Measurements from ENCODE around the gene BLOC1S5.
"Not testable (repeated sequence)": the region's sequence is repeated elsewhere in the genome, so short reads cannot be mapped to it uniquely, and the experiment has no call there.

BLOC1S5 gene

DNA sequence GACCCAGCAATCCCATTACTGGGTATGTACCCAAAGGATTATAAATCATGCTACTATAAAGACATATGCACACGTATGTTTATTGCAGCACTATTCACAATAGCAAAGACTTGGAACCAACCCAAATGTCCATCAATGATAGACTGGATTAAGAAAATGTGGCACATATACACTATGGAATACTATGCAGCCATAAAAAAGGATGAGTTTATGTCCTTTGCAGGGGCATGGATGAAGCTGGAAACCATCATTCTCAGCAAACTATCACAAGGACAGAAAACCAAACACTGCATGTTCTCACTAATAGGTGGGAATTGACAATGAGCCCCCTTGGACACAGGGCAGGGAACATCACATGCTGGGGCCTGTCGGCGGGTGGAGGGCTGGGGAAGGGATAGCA is 30.1 kb downstream of the BLOC1S5 start:
- DNase-seq, result not testable (repeated sequence)

DNA sequence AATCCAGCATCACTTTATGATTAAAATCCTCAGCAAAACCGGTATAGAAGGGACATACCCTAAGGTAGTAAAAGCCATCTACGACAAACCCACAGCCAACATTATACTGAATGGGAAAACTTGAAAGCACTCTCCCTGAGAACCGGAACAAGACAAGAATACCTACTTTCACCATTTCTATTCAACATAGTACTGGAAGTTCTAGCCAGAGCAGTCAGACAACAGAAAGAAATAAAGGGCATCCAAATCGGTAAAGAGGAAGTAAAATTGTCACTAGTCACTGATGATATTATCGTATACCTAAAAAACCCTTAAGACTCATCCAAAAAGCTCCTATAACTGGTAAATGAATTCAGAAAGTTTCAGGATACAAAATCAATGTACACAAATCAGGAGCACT is 33.3 kb downstream of the BLOC1S5 start:
- DNase-seq, result no peak

DNA sequence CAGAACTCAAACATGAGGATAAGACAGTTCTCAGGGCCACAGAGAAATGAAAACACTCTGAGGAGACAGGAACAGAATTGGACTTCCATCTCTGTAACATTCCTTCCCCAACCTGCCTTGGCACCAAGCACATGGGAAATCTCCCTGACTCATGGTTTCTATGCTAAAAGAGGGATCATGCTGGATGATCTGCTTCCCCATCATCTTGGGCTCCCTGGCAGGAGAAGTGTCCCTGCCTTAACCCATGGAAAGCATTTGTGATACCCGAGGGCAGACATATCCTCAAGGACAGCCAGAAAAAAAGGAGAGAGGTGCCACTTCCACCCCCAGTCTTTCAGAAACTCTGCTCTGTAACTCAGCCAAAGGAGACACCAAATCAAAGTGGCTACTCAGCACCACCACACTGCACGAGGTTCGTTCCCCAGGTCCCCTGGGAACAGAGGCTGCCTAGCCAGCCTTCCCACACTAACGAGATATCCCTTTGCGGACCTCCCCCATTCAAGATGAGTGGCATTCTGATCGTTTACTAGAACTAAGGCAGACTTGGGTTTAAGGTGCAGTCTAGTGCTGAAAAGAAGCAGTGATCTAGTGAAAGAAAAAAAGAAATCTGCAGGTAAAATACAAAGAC is 34.8 kb downstream of the BLOC1S5 start:
- no peak for DNase-seq

DNA sequence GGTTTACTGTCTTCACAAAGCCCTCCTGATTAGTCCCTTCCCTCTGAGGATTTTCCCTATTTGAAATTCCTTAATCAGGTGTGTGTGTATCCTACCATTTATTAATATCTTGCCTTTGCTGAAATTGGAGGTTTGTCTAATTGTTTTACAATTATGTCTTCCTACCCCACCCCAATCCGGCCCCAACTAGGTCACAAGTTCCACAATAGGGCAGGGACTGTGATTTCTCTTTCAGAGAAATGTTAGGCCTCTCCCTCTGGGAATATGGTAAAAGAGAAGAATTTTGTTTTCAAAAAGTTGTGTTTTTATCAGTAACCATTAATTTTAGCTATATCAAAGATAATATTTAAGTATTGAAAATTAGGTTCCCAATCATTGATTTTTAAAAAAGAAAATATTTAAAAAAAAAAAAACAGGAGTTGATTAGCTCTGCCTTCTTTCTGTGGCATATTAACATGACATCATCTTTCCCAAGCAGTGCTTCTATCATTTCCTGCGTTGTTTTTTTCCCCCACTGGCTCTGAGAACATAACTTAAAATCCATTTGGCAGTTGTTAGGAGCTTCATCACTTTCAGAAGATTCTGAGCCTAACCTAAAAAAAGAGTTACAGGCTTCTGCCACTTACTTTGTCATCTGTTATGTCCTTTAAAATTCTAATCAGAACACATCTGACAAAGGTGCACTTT is 36.1 kb downstream of the BLOC1S5 start:
- DNase-seq, result no peak

DNA sequence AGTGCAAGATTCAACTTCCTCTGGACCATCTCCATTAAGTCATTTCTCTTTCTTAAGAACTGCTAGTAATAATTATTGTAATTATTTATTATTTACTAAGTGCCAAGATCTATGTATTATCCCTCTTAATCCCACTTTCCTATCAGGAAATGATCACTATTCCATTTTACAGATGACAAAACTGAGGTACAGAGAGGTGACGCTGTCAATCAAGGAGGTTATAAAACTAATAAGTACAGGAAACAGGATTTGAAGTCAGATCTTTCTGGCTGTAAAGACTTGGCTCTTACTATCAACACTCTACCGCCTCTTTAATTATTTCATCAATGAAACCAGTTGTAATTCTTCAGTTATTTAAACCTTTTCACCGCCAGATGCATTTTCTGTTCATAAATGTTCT is 37.4 kb downstream of the BLOC1S5 start:
- DNase-seq, result no peak

DNA sequence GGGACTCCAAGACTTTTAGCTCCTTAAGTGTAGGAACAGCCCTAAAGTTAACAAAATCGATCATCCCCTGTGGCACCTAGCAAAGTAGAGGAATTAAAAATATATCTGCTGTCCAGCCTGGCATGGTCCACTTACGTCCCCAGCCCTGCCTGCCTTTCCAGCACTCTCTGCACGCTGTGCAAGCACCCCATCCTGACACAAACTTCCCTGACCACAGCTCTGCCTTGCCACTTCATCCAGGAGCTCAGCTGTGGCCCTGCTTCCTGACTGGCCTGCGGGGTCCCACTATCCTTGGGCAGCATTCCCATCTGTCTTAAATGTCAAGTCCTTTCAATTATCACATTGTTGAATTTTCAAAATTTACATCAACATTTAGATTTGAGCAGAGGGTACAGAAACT is 39.0 kb downstream of the BLOC1S5 start:
- no peak for DNase-seq

DNA sequence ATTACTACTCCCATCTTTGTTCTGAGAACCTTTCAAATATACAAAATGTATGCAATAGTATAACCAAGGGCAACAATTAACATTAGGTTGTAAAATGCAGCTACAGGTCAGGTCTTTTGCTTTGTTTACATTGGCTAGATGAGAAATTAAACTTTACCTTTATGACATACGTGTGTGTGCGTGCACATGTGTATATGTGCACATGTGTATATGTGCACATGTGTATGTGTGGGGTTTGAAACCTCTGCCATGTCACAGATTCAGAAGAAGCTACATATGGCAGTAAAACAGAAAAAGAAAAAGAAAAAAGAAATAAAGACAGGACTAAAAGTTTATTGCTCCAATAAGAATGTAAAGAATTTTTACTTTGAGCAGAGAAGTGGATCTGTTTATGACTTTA is 40.6 kb downstream of the BLOC1S5 start:
- no peak for DNase-seq

DNA sequence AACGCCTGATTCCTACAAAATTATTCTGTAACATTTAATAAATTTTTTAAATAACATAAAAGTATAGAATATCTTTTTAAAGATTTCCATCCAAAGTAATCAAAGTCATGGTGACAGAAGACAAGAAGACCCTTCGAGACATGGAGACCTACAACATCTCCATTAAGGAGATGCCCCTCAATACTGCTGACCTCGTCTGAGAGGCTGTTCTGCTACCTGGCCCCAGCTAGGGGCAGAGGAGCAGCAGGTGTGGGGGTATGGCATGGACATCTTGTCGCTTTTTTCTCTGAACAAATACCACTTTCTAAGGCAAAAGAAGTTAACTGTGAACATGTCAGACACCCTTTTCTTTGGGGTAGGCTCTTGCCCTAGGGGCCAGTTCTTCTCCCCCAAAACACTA is 44.1 kb downstream of the BLOC1S5 start:
- DNase-seq, result no peak

DNA sequence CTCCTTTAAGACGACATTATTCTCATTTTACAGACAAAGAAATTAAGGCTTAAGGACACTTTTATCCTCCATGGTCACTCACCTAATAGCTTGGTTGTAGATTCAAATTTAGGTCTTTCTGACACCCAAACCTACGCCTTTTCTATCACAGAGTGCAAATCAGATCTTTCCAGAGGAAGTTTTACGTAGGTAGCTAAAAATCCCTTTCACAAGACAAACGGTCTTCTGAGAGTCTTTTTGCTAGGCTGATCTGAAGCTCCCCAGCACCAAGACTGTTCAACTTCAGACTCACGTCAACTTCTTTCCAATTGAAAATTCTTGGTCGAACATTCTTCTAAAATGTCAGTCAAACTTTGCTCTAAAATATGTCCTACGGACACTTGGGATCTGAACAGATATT is 46.5 kb downstream of the BLOC1S5 start:
- no peak for DNase-seq

DNA sequence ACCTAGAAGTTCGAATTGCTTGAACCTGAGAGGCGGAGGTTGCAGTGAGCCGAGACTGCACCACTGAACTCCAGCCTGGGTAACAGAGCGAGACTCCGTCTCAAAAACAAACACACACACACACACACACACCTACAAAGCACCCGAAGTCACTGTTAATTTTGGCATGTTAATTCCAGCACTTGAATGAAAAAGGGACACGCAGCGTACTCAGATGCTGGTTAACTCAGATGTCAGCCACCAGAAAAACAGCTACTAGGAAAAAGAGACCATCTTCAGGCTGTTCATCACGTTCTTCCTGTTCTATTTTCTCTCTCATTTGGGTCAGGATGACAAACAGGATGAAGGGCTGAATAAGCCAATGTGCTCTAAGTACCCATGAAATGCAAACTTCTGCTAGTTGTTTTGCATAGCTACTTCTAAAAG is 46.9 kb downstream of the BLOC1S5 start:
- DNase-seq, result no peak

DNA sequence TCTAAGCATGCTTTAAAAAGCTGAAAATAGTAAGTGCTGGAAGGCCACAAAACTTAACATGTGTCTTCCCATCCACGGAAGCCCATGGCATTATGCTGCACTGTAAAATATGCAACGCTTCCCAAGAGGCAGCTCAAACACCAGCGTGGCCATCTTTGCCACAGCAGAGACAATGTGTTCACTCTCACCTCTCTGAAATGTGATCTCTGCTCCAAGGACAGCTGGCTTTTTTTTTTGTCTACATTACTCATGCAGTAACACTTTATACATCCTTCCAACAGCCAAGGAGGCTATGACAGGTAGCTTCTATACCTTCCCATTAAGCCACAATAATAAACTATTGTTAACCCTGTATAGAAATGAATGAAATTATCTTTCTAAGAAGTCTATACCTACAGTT is 49.2 kb downstream of the BLOC1S5 start:
- DNase-seq, result peak; percentile 9

DNA sequence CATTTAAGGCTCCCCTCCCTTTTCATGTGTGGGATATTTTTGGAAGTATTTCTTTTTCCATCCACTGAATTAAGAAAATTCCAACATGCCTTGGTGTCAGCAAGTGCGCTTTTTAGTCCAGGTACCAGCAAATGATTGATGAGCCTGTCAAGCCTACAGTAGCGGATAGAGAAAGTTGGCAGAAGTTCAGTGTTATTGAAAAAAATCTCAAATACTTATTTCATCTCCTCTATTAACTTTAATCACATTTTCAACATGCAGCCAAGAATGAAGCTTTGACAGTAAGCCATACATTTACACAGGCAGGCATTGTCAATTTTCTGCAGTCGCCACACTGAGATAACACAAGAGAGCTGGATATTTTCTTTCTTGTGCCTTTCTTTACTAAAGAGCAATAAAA is 50.4 kb downstream of the BLOC1S5 start:
- no peak for DNase-seq

DNA sequence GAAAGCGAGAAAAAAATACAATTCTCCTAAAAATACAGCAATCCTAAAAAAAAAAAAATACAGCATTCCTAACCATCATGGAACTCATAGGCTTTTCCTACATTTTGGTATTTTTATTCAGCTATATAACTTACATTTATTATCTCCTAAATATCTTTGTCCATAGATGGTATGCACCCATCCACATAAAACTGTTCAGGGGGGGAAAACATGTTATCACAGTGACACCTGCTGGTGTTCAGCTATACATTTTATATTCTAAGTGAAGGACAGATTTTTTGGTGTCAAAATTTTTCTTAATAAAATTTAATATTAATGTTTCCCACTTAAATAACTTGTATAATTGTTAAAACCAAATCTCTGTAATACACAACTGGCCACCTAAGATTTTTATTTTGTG is 58.0 kb downstream of the BLOC1S5 start:
- no peak for DNase-seq

DNA sequence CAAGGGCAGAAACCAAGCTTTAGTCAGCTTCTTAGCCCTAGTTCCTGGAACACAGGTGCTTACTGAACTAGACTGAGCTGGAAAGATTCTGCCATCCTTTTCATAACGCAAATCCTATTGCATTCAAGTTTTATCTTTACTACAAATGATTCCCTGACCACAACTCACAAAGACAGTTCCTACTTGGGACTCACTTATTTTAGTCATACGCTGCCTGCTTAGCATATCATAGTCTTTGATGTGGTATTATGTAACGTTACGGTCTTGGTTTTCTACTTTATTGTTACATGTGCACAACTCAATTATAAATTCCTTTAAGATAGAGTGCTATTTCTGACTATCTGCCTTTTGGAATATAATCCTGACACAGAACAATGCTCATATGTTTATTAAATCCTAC is 59.1 kb downstream of the BLOC1S5 start:
- no peak for DNase-seq

DNA sequence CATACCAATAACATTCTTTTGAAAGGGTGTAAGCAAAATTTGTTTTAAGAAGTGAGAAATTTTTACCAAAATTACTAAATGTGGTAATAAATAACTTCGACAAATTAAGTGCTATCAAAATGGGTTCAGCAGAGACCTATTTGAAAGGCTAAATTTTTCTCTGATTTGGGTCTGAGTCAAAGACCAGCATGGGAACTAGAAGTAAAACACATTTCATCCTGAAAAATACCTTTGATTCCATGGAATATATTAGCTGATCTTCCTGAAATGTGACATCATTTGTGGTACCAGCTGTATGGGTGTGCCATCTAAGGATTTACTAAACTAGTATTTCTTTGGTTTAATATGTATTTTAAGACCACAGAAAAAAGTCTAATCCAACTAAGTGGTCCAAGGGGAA is 63.6 kb downstream of the BLOC1S5 start:
- DNase-seq, result no peak

DNA sequence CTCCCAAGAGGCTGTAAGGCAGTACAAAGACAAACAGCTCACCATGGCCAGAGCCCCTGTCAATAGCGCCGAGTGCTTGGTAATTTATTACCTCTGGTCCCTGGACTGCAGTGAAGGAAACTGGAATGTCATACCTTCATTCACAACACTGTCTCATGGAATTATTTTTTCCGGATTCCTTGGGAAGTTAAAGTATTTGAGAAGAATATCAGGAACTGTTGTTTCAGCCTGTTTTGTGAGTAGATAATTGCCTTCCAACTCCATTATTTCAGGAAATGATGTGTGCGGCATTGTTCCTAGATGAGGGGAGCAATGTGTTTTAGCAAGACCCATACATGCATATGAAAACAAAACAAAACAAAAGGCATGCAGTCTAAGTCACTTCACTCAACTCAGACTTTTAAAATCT is 64.0 kb downstream of the BLOC1S5 start:
- DNase-seq, result no peak

DNA sequence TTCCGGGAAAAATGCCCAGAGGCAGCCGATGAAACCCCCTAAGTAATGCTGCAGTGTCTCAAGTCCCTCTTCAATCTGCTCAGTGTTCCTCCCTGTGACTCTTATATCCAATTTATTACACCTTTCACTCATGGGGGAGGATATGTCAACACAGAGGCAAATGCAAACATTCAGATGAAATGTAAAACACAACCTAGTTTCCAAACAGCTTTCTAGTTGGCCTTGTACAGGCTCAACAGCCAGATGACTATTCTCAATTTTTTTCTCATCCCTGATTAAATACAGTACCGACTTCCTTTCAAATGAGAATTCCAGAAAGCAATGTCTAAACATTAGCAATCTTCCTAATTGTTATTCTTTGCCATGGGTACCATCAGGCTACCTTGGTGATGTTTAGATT is 65.0 kb downstream of the BLOC1S5 start:
- DNase-seq, result no peak

DNA sequence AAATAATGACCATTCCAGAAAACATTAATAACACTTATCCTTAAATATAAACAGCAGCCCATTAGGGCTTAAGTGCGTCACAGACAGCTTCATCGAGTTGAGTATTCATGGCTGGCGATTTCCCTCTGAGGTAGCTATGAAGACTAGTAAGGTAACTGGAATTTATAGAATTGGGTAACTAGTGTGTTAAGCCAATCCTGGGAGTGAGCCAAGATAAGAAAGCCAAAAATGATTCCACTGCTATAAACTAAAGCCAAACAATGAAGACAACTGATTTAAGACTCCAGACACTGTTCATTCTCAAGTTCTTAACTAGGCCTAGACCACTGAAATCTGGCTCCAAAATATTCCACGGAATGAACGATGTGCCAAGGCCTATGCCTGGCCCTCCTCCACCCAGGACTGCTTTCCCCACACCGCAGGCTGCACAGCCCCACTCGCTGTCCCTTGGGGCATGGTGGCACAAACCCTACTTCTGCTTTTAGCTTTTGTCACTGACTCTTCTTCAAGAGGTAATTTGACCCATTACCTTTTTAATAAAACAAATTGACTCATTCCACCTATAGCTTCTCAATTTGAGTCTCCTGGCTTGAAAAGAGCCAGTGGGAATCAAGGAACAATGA is 66.0 kb downstream of the BLOC1S5 start:
- no peak for DNase-seq

DNA sequence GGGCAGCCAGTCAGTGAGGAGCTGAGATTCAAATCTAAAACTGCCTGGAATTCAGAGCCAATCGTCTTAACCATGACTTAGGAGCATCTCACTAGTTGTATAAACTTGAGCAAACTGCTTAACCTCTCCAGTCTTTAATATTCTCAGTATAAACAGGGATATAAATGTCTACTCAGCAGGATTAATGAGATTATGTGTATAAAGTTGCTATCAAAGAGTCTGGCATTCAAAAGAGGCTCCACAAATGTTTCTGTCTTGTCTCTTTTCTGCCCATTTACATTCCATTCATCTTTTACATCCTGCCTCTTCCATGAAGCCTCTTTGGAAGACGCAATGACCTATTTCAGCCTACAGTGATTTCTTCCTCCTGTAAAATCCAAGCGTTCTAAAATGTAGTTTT is 66.9 kb downstream of the BLOC1S5 start:
- no peak for DNase-seq

DNA sequence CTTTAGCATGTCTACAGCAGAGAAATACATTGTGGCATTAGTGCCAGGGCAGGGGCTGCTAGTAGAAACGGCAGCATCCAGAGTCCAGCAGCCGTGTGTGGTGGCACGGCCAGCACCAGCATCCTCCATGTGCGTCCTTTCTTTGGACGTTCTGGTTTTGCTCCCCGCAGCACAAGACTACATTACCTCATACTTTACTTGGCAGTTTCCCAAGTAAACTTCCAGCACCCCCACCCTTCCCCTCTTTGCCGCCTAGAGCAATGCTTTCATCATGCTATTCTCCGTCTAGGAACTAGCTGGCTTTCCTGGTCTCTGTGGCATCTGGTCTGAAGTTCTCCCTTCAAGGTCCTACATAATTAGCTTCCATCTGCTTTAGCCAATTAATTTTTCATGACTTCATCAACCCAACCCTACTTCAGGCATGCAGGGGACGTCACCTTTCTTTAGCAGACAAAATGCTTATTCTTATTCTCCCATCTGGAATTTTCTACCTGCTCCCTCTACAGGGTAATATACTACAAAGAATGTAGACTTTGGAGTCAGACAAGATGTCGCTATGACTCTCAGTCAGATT is 67.6 kb downstream of the BLOC1S5 start:
- no peak for DNase-seq

DNA sequence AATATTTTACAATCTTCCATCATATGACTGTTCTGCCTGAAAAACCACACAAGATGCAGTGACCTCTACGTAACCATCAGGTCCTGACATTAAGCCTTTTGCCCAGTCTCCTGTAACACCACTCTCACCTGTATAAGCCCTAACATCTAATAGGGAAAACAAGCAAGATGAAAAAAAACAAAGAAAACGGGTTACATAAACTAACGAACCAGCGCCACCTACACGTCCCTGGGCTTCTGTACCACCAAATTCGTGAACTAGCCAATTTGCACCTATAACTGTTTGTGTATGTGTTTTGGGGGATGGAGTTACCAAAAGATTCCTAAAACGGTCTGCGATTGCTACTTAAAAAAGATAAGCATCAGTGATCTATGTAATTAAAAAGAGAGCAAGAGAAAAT is 70.2 kb downstream of the BLOC1S5 start:
- DNase-seq, result no peak

DNA sequence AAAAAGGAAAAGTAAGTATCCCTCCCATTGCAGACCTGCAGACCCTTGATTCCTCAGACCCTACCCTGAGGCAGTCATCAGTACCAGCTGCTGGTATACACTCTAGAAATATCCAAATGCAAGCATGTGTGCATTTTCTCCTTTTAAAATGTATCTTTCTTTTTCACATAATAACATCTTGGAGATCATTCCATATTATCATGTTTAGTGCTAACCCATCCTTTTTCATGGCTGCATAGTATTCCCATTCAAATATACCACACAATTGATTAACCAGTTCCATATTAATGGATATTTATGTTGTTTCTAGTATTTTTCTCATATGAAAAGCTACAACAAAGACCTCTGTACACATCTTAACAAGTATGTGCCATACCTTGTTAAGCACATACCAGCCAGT is 70.8 kb downstream of the BLOC1S5 start:
- DNase-seq, result no peak

DNA sequence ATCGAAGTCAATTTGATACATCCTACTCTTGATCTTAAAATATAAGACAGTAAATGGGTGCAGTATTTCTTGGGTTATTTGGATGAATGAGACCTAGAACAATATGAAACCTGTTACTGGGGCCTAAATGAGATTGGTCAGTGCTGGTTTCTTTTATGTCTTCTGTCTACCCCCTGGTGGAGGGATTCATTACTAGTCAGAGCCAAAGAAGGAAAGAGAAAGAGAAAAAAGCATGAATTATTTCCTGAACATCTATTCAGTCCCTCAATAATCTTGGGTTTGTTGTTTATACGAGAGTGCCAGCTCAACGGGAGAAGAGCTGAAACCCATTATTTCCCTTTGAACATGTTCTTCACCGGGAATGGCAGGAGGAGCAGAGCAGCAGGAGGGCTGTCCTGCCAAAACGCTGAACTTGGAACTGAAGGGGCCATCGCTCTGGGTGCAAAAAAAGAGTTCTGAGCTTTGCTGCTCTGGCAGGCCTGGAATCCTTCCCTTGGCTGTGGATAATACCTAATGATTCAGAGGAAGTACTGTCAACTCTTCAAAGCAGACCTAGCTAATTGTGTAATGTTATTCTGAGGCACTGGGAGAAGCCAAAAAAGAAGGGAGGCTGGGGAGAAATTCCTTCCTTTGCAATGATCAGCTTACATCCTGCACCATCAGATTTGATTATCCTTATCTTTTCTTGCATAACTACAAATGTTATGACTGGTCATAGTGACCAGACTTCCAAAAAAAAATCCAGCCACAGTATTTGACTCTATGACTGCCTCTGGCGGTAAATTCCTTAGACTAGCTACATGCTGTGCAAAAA is 72.0 kb downstream of the BLOC1S5 start:
- no peak for DNase-seq
